K562 (cell line): Measurements from ENCODE around the gene P4HTM.

Experiments
- ARID1B ChIP-seq: fragments of 450-650 bp; IDR thresholded peaks from 2 replicates; pipeline ENCODE4 v1.6.1; 2016; ENCODE audit warnings: antibody characterized with exemption, mild to moderate bottlenecking, inconsistent platforms
- EP300 ChIP-seq: IDR thresholded peaks from 2 replicates; pipeline ENCODE4 v1.6.1; 2012; ENCODE audit warnings: low read length, improper control_type of control experiment
- FOXM1 ChIP-seq, 2 experiments: fragments of 450-650 bp in 1 of 2; sonication (generic) in 1 of 2; formaldehyde crosslinking in 1 of 2; IDR thresholded peaks; 2 replicates each; pipeline versions ENCODE4 v1.6.1 to v1.9.0; 2017 to 2022; ENCODE audit warnings: low read depth in 2 of 2, mild to moderate bottlenecking in 2 of 2, missing genetic modification reagents in 1 of 2, moderate library complexity in 1 of 2
- HDAC2 ChIP-seq: fragments of 450-650 bp; IDR thresholded peaks from 2 replicates; pipeline ENCODE4 v1.6.1; 2016; ENCODE audit warnings: mild to moderate bottlenecking
- KAT7 ChIP-seq: sonication (generic); formaldehyde crosslinking; IDR thresholded peaks from 2 replicates; pipeline ENCODE4 v1.8.0; 2022; ENCODE audit warnings: missing genetic modification reagents, mild to moderate bottlenecking, borderline replicate concordance
- NFIC ChIP-seq: fragments of 450-650 bp; IDR thresholded peaks from 2 replicates; pipeline ENCODE4 v1.6.1; 2017; ENCODE audit warnings: mild to moderate bottlenecking, inconsistent platforms
- POLR2A ChIP-seq: fragments of 450-650 bp; conservative IDR thresholded peaks from 2 replicates; pipeline ENCODE4 v1.6.1; 2016
- SIN3B ChIP-seq: fragments of 450-650 bp; IDR thresholded peaks from 2 replicates; pipeline ENCODE4 v1.6.1; 2017; ENCODE audit warnings: low read depth, mild to moderate bottlenecking, moderate library complexity
- ZNF274 ChIP-seq: IDR thresholded peaks from 2 replicates; pipeline ENCODE4 v1.6.1; 2011; ENCODE audit warnings: low read depth, mild to moderate bottlenecking, low read length, moderate library complexity, borderline replicate concordance
- TF ChIP-seq, protein P1 (sequence below), 3 experiments: IDR thresholded peaks in 2 of 3; conservative IDR thresholded peaks in 1 of 3; 2 replicates each; pipeline ENCODE4 v1.5.1; 2011 to 2012; ENCODE audit warnings: low read length in 3 of 3, mild to moderate bottlenecking in 3 of 3, control low read depth in 2 of 3, improper control_type of control experiment in 1 of 3, inconsistent platforms in 1 of 3, low read depth in 1 of 3, mixed read lengths in 1 of 3, moderate library complexity in 1 of 3; ENCODE audit not compliant: insufficient read depth in 2 of 3

DNA sequence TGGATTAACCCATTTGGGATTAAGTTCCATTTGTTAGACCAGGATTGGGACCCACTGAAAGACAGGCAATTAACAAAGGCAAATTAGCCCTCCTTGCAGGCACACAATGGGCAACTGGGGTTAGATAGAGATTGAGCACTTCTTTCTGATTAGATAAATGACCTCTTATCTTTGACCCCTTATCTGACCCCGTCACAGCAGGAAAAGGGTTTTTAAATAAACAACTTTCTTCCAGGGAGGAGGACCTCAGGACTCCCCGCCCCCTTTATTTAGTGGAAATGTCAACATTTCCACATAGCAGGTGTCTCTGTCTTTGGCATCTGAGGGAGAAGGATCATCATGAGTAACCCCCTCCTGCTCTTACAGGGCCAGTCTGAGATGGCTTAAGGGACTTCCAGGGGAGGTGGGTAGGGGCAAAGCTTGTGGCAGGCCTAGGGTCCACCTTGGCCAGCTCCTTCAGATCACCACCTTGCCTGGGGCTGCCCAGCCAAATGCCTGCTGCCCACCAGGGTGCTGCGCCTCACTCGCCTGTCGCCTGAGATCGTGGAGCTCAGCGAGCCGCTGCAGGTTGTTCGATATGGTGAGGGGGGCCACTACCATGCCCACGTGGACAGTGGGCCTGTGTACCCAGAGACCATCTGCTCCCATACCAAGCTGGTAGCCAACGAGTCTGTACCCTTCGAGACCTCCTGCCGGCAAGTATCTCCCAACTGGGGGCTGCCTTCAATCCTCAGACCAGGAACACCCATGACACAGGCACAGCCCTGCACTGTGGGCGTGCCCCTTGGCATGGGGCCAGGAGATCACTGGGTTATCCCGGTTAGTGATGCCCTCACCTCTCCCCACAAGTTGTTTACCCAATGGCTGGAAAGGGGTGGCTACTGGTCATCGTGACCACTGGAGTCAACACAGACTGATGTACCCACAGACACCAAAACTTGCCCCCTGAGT lies 14.6 kb downstream of the P4HTM start:
- TF ChIP-seq EP300 (no peak), KAT7 (CRISPR knock-in tag) (no peak), FOXM1 (IDR thresholded peaks at IDR 0.05; ENCODE audit: low read depth) (no peak), FOXM1 (CRISPR knock-in tag; IDR thresholded peaks at IDR 0.05; ENCODE audit: low read depth) (no peak), HDAC2 (no peak), NFIC (peak; percentile 93), ARID1B (no peak), SIN3B (no peak), ZNF274 (no peak), POLR2A (no peak)
- TF ChIP-seq, protein P1, sequence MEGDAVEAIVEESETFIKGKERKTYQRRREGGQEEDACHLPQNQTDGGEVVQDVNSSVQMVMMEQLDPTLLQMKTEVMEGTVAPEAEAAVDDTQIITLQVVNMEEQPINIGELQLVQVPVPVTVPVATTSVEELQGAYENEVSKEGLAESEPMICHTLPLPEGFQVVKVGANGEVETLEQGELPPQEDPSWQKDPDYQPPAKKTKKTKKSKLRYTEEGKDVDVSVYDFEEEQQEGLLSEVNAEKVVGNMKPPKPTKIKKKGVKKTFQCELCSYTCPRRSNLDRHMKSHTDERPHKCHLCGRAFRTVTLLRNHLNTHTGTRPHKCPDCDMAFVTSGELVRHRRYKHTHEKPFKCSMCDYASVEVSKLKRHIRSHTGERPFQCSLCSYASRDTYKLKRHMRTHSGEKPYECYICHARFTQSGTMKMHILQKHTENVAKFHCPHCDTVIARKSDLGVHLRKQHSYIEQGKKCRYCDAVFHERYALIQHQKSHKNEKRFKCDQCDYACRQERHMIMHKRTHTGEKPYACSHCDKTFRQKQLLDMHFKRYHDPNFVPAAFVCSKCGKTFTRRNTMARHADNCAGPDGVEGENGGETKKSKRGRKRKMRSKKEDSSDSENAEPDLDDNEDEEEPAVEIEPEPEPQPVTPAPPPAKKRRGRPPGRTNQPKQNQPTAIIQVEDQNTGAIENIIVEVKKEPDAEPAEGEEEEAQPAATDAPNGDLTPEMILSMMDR (IDR thresholded peaks at IDR 0.05 in 2 of 3, conservative IDR thresholded peaks at IDR 0.05 in 1 of 3; ENCODE audit: insufficient read depth in 2 of 3, low read depth in 1 of 3, low read length in 3 of 3), result no peak
